Fibroblast of skin of right biceps (primary cell): ENCODE results near the gene GTF3C5.
"Not testable (repeated sequence)": the region's sequence is repeated elsewhere in the genome, so short reads cannot be mapped to it uniquely, and the experiment has no call there.

Experiments
- DNase-seq: peaks from one replicate; pipeline ENCODE4 v3.0.0-alpha.2; 2013

Gene GTF3C5

GRCh38 chr9:133072210-133072609, 41.4 kb downstream of the GTF3C5 start:
- DNase-seq, result not testable (repeated sequence)

- no peak for DNase-seq
Measured at GRCh38 chr9:133073086-133074014, 42.6 kb downstream of the GTF3C5 start.

- DNase-seq, result peak; percentile 62
Measured at GRCh38 chr9:133074111-133074651, 43.4 kb downstream of the GTF3C5 start.

GRCh38 chr9:133075925-133076630, 45.3 kb downstream of the GTF3C5 start:
- peak; percentile 92 for DNase-seq

- no peak for DNase-seq
Measured at GRCh38 chr9:133076691-133077090, 45.9 kb downstream of the GTF3C5 start.

GRCh38 chr9:133078486-133078885, 47.7 kb downstream of the GTF3C5 start:
- DNase-seq, result no peak

- peak; percentile 56 for DNase-seq
Measured at GRCh38 chr9:133080161-133080560, 49.4 kb downstream of the GTF3C5 start.

- DNase-seq, result not testable (repeated sequence)
Measured at GRCh38 chr9:133080786-133081779, 50.3 kb downstream of the GTF3C5 start.

- not testable (repeated sequence) for DNase-seq
Measured at GRCh38 chr9:133081957-133082644, 51.3 kb downstream of the GTF3C5 start.

- DNase-seq, result not testable (repeated sequence)
Measured at GRCh38 chr9:133083688-133084087, 52.9 kb downstream of the GTF3C5 start.

GRCh38 chr9:133086212-133086860, 55.5 kb downstream of the GTF3C5 start:
- DNase-seq, result not testable (repeated sequence)

GRCh38 chr9:133086894-133087293, 56.1 kb downstream of the GTF3C5 start:
- no peak for DNase-seq

- no peak for DNase-seq
Measured at GRCh38 chr9:133087429-133088145, 56.8 kb downstream of the GTF3C5 start.

GRCh38 chr9:133088146-133088750, 57.5 kb downstream of the GTF3C5 start:
- no peak for DNase-seq

GRCh38 chr9:133088756-133089155, 58.0 kb downstream of the GTF3C5 start:
- no peak for DNase-seq

- no peak for DNase-seq
Measured at GRCh38 chr9:133089271-133089671, 58.5 kb downstream of the GTF3C5 start.

- no peak for DNase-seq
Measured at GRCh38 chr9:133090187-133090586, 59.4 kb downstream of the GTF3C5 start.

- DNase-seq, result no peak
Measured at GRCh38 chr9:133090752-133091385, 60.1 kb downstream of the GTF3C5 start.

- DNase-seq, result not testable (repeated sequence)
Measured at GRCh38 chr9:133094351-133094750, 63.6 kb downstream of the GTF3C5 start.
